HG02970 (cell line): ENCODE results near the gene PAXX.

Experiments
- ATAC-seq: cut with Tn5 transposase; IDR thresholded peaks from one replicate; pipeline ENCODE4 v1.9.1; 2021; ENCODE audit warnings: mild to moderate bottlenecking, moderate library complexity, moderate number of reproducible peaks; ENCODE audit not compliant: unreplicated experiment, low FRiP score

The PAXX gene

GRCh38 chr9:136964833-136965422, 27.3 kb upstream of the PAXX start:
- ATAC-seq, result no peak

- no peak for ATAC-seq
These were observed 26.3 kb upstream of the PAXX start for GRCh38 chr9:136965771-136966484.

GRCh38 chr9:136968333-136969127, 23.7 kb upstream of the PAXX start:
- no peak for ATAC-seq

GRCh38 chr9:136969150-136969549, 23.1 kb upstream of the PAXX start:
- no peak for ATAC-seq

- no peak for ATAC-seq
These were observed 22.4 kb upstream of the PAXX start for GRCh38 chr9:136969774-136970173.

- ATAC-seq, result no peak
These were observed 21.9 kb upstream of the PAXX start for GRCh38 chr9:136970361-136970760.

GRCh38 chr9:136971746-136972145, 20.5 kb upstream of the PAXX start:
- no peak for ATAC-seq

- no peak for ATAC-seq
These were observed 19.9 kb upstream of the PAXX start for GRCh38 chr9:136972335-136972734.

- ATAC-seq, result no peak
These were observed 19.5 kb upstream of the PAXX start for GRCh38 chr9:136972743-136973142.

- ATAC-seq, result no peak
These were observed 18.3 kb upstream of the PAXX start for GRCh38 chr9:136973618-136974617.

GRCh38 chr9:136974817-136975535, 17.2 kb upstream of the PAXX start:
- ATAC-seq, result no peak

- ATAC-seq, result no peak
These were observed 16.6 kb upstream of the PAXX start for GRCh38 chr9:136975644-136976043.

- no peak for ATAC-seq
These were observed 15.0 kb upstream of the PAXX start, which contains the start of gene PTGDS for GRCh38 chr9:136977223-136977622. PTGDS (plus strand) TSS chr9:136977504; CDS start chr9:136977579, 75 bp downstream.

GRCh38 chr9:136977649-136978072, 14.6 kb upstream of the PAXX start:
- no peak for ATAC-seq

GRCh38 chr9:136978073-136978864, 14.0 kb upstream of the PAXX start:
- ATAC-seq, result no peak

GRCh38 chr9:136978865-136979544, 13.2 kb upstream of the PAXX start:
- ATAC-seq, result no peak

- no peak for ATAC-seq
These were observed 12.2 kb upstream of the PAXX start for GRCh38 chr9:136979769-136980587.
